Trophoblast cell (in vitro differentiated cells and primary cell): ENCODE measurements around the gene KRT83.

Source experiments
- DNase-seq, 2 donors: peaks; one replicate each; pipeline ENCODE4 v3.0.0-alpha.2; 2016
- H2AFZ ChIP-seq: 2 replicates; pipeline ENCODE4 v1.6.1; 2013; ENCODE audit warnings: low read length, moderate library complexity, mild to moderate bottlenecking; ENCODE audit not compliant: insufficient read depth, poor library complexity
- H2AK5ac ChIP-seq: 2 replicates; pipeline ENCODE4 v1.6.1; 2013; ENCODE audit warnings: mild to moderate bottlenecking, low read length
- H2BK120ac ChIP-seq: 2 replicates; pipeline ENCODE4 v1.6.1; 2013; ENCODE audit warnings: low read length, mild to moderate bottlenecking, moderate library complexity; ENCODE audit not compliant: insufficient read depth, poor library complexity
- H2BK12ac ChIP-seq: 2 replicates; pipeline ENCODE4 v1.6.1; 2013; ENCODE audit warnings: mild to moderate bottlenecking, low read length, moderate library complexity
- H2BK5ac ChIP-seq: 2 replicates; pipeline ENCODE4 v1.6.1; 2013; ENCODE audit warnings: low read length, low read depth, moderate library complexity, mild to moderate bottlenecking; ENCODE audit not compliant: poor library complexity
- H3K14ac ChIP-seq: 2 replicates; pipeline ENCODE4 v1.6.1; 2013; ENCODE audit warnings: mild to moderate bottlenecking, low read length
- H3K18ac ChIP-seq: 2 replicates; pipeline ENCODE4 v1.6.1; 2013; ENCODE audit warnings: mild to moderate bottlenecking, low read length
- H3K23ac ChIP-seq: 2 replicates; pipeline ENCODE4 v1.6.1; 2013; ENCODE audit warnings: low read length
- H3K27ac ChIP-seq: 2 replicates; pipeline ENCODE4 v1.5.1; 2013; ENCODE audit warnings: low read depth, mild to moderate bottlenecking, inconsistent platforms, low read length, moderate library complexity
- H3K27me3 ChIP-seq: 2 replicates; pipeline ENCODE4 v1.6.1; 2013; ENCODE audit warnings: inconsistent platforms, mild to moderate bottlenecking, low read length, moderate library complexity; ENCODE audit not compliant: insufficient read depth
- H3K36me3 ChIP-seq, 2 experiments: 1 replicate in 1 of 2; 2 replicates in 1 of 2; pipeline ENCODE4 v1.6.1; 2013; ENCODE audit warnings: low read length in 2 of 2, mild to moderate bottlenecking in 2 of 2, moderate library complexity in 1 of 2; ENCODE audit not compliant: insufficient read depth in 2 of 2, control insufficient read depth in 1 of 2
- H3K4ac ChIP-seq: 2 replicates; pipeline ENCODE4 v1.6.1; 2013; ENCODE audit warnings: low read depth, mild to moderate bottlenecking, low read length, moderate library complexity
- H3K4me1 ChIP-seq, 2 experiments: 1 replicate in 1 of 2; 2 replicates in 1 of 2; pipeline ENCODE4 v1.6.1; 2013; ENCODE audit warnings: low read length in 2 of 2, mild to moderate bottlenecking in 2 of 2, moderate library complexity in 1 of 2; ENCODE audit not compliant: insufficient read depth in 2 of 2, control insufficient read depth in 1 of 2
- H3K4me2 ChIP-seq: 2 replicates; pipeline ENCODE4 v1.6.1; 2013; ENCODE audit warnings: inconsistent platforms, mild to moderate bottlenecking, low read length, moderate library complexity
- H3K4me3 ChIP-seq: 2 replicates; pipeline ENCODE4 v1.5.1; 2013; ENCODE audit warnings: mild to moderate bottlenecking, low read depth, low read length, inconsistent platforms
- H3K79me1 ChIP-seq: one replicate; pipeline ENCODE4 v1.6.1; 2013; ENCODE audit warnings: low read length
- H3K79me2 ChIP-seq: 2 replicates; pipeline ENCODE4 v1.6.1; 2013; ENCODE audit warnings: low read length, mild to moderate bottlenecking; ENCODE audit not compliant: control insufficient read depth, insufficient read depth, poor library complexity
- H3K9ac ChIP-seq: 2 replicates; pipeline ENCODE4 v1.6.1; 2013; ENCODE audit warnings: mild to moderate bottlenecking, low read length
- H3K9me3 ChIP-seq: 2 replicates; pipeline ENCODE4 v1.6.1; 2013; ENCODE audit warnings: low read depth, mild to moderate bottlenecking, control low read depth, inconsistent platforms, low read length; ENCODE audit not compliant: insufficient read depth
- H4K12ac ChIP-seq: 2 replicates; pipeline ENCODE4 v1.6.1; 2013; ENCODE audit warnings: low read depth, mild to moderate bottlenecking, low read length, moderate library complexity
- H4K8ac ChIP-seq: 2 replicates; pipeline ENCODE4 v1.6.1; 2013; ENCODE audit warnings: low read depth, mild to moderate bottlenecking, low read length, moderate library complexity
- H4K91ac ChIP-seq: one replicate; pipeline ENCODE4 v1.6.1; 2013; ENCODE audit warnings: low read depth, mild to moderate bottlenecking, low read length, moderate library complexity
- WGBS: extraction: QIAGEN DNeasy Blood & Tissue Kit; methylation state at CpG from one replicate; pipeline ENCODE4 v1.1.7; 2013; ENCODE audit warnings: missing lambda C conversion rate; ENCODE audit not compliant: insufficient read length, insufficient coverage; ENCODE audit errors: extremely low coverage; 5-methylcytosine and 5-hydroxymethylcytosine counted together

Gene KRT83

GRCh38 chr12:52284562-52285171, 36.5 kb downstream of the KRT83 start:
- H2BK12ac ChIP-seq, result no peak overlapping the region
- no peak for DNase-seq
- H3K4me2 ChIP-seq, result no peak overlapping the region
- no peak overlapping the region for H2AK5ac ChIP-seq
- H3K23ac ChIP-seq, result no peak overlapping the region
- H3K79me1 ChIP-seq, result peaks cover 6% of the 10 kb centered on the region
- H4K12ac ChIP-seq, result no peak overlapping the region
- H4K8ac ChIP-seq, result no peak overlapping the region
- H2BK120ac ChIP-seq, result no peak overlapping the region
- peaks cover 18 to 21% of the 10 kb centered on the region in 2 experiments for H3K4me1 ChIP-seq
- H2AFZ ChIP-seq, result no peak overlapping the region
- H3K27me3 ChIP-seq, result no peaks in the 10 kb centered on the region
- H3K9me3 ChIP-seq, result peaks cover 2% of the 10 kb centered on the region
- H3K18ac ChIP-seq, result no peak overlapping the region
- H3K4me3 ChIP-seq, result no peak overlapping the region
- no peak overlapping the region for H2BK5ac ChIP-seq
- H3K14ac ChIP-seq, result no peak overlapping the region
- H3K36me3 ChIP-seq, result no peaks in the 10 kb centered on the region
- H4K91ac ChIP-seq, result no peak overlapping the region
- no CpG with 5 or more reads among the region's 4 CpGs for WGBS
- H3K79me2 ChIP-seq, result no peaks in the 10 kb centered on the region
- no peak overlapping the region for H3K4ac ChIP-seq
- H3K27ac ChIP-seq, result no peak overlapping the region
- H3K9ac ChIP-seq, result no peak overlapping the region

- Histone ChIP-seq H3K79me2 (no peaks in the 10 kb centered on the region), H3K14ac (no peak overlapping the region), H2AFZ (no peak overlapping the region), H2BK12ac (no peak overlapping the region), H2AK5ac (peak overlapping the region; percentile 34), H3K4me2 (peak overlapping the region; percentile 14), H2BK120ac (peak overlapping the region; percentile 10), H3K4me1 (peaks cover 23 to 27% of the 10 kb centered on the region in 2 experiments), H3K36me3 (no peaks in the 10 kb centered on the region), H3K18ac (peak overlapping the region; percentile 28), H3K9ac (no peak overlapping the region), H3K9me3 (no peaks in the 10 kb centered on the region), H2BK5ac (peak overlapping the region; percentile 24), H3K27ac (peak overlapping the region; percentile 38), H4K8ac (peak overlapping the region; percentile 9), H3K27me3 (no peaks in the 10 kb centered on the region), H3K23ac (no peak overlapping the region), H3K4me3 (no peak overlapping the region), H4K12ac (no peak overlapping the region), H3K79me1 (peaks cover 6% of the 10 kb centered on the region), H4K91ac (peak overlapping the region; percentile 41), H3K4ac (no peak overlapping the region)
- WGBS, result no CpG with 5 or more reads among the region's 4 CpGs
- DNase-seq, result peak; percentile 36 to 57
These were observed 40.2 kb downstream of the KRT83 start for GRCh38 chr12:52280796-52281560.

- H3K79me2 ChIP-seq, result no peaks in the 10 kb centered on the region
- no peak overlapping the region for H3K4ac ChIP-seq
- peaks cover 6% of the 10 kb centered on the region for H3K79me1 ChIP-seq
- H4K8ac ChIP-seq, result no peak overlapping the region
- no peak overlapping the region for H3K4me3 ChIP-seq
- H3K36me3 ChIP-seq, result no peaks in the 10 kb centered on the region
- no peak overlapping the region for H2AK5ac ChIP-seq
- no peak overlapping the region for H3K18ac ChIP-seq
- WGBS, result no CpG with 5 or more reads among the region's 3 CpGs
- no peak overlapping the region for H4K91ac ChIP-seq
- peak overlapping the region; percentile 57 for H2BK120ac ChIP-seq
- H3K23ac ChIP-seq, result no peak overlapping the region
- H3K27ac ChIP-seq, result peak overlapping the region; percentile 38
- H3K9ac ChIP-seq, result no peak overlapping the region
- no peak overlapping the region for H2AFZ ChIP-seq
- H3K4me1 ChIP-seq, result peaks cover 23 to 27% of the 10 kb centered on the region in 2 experiments
- H3K9me3 ChIP-seq, result no peaks in the 10 kb centered on the region
- H2BK5ac ChIP-seq, result no peak overlapping the region
- DNase-seq, result peak; percentile 37 to 70
- no peak overlapping the region for H4K12ac ChIP-seq
- peak overlapping the region; percentile 14 for H3K4me2 ChIP-seq
- no peaks in the 10 kb centered on the region for H3K27me3 ChIP-seq
- H2BK12ac ChIP-seq, result peak overlapping the region; percentile 68
- H3K14ac ChIP-seq, result no peak overlapping the region
These were observed 40.8 kb downstream of the KRT83 start for GRCh38 chr12:52280319-52280795.

- Histone ChIP-seq H3K4me1 (peaks cover 23 to 27% of the 10 kb centered on the region in 2 experiments), H3K9ac (no peak overlapping the region), H2AFZ (no peak overlapping the region), H2AK5ac (peak overlapping the region; percentile 31), H4K12ac (no peak overlapping the region), H3K14ac (peak overlapping the region; percentile 24), H3K4me3 (no peak overlapping the region), H3K4ac (no peak overlapping the region), H3K18ac (no peak overlapping the region), H3K4me2 (no peak overlapping the region), H2BK12ac (peak overlapping the region; percentile 68), H4K8ac (no peak overlapping the region), H4K91ac (peak overlapping the region; percentile 70), H3K27me3 (no peaks in the 10 kb centered on the region), H2BK120ac (peak overlapping the region; percentile 57), H3K23ac (no peak overlapping the region), H3K79me2 (no peaks in the 10 kb centered on the region), H3K9me3 (no peaks in the 10 kb centered on the region), H3K79me1 (peaks cover 6% of the 10 kb centered on the region), H3K36me3 (no peaks in the 10 kb centered on the region), H3K27ac (no peak overlapping the region), H2BK5ac (peak overlapping the region; percentile 47)
- no CpG with 5 or more reads among the region's 14 CpGs for WGBS
- peak in 1 of 2 donors; percentile 57 for DNase-seq
These were observed 41.5 kb downstream of the KRT83 start for GRCh38 chr12:52279422-52280318.
